T-helper 9 cell (primary cell): ENCODE data around the gene LRRFIP1.

Experiments used
- DNase-seq: peaks from one replicate; pipeline ENCODE4 v3.0.0-alpha.2; 2020

Gene LRRFIP1

DNA sequence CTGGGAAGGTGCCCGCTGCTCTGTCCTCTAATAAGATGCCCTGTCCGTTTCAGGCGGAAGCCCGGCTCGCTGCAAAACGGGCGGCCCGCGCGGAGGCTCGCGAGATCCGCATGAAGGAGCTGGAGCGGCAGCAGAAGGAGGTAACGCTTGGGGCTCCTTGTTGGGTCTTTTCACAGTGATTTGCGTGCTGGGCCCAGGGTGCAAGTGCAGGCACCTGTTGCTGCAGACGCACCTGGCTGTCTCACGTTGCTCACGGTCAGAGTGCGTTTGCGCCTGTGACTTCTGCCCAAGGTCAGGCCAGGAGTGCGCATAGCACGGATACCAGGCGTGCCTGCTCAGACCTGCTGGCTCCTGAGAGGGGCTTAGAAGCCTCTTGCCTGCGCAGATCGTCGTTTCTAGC lies 81.1 kb downstream of the LRRFIP1 start:
- no peak for DNase-seq

DNA sequence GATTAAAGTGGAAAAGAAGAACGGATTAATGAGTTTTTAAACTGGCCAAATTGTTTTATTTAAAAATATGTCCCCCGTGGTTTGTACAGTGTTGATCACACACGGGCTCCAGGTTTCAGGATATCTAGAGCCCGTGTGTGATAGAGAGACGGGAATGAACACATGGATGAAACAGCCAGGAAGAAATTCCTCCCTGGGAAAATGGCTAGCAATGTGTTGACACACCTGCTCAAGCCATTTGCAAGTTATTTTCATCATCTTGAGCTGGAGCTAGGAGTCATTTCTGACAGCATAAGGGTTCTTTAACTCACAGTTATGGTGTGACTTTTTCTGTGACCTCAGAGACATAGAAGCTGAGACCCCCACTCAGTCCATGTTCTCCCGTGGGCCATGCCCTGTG lies 81.6 kb downstream of the LRRFIP1 start:
- DNase-seq, result no peak

DNA sequence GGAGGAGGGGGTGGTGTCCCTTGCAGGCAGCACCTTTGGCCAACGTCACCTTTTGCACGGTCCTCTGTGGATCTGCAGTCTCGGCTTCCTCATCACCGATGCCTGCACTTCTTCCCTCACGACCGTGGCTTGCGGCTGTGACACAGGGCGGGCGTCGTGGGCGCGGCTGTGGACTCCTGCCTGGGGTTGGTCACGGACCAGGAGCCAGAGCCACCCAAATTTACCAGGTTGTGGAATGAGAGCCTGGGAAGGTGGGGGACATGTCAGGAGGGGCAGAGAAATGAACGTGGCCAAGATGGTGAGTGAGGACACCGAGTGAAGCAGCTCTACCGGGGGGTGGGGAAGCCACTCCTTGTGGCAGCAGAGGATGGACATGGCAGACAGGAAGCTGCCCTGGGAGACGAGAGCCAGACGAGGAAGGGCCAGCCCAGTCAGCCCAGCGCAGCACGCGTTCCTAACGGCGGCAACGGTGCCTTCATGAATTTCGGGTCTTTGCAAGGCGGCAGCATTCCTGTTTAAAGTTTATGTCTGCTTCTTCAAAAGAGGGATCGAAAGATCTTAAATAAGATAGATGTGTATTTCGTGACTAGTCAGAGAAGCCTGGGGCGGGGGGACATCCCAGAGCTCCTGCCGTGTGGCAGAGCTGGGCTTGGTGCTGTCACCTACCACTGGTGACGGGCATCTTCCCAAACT lies 84.2 kb downstream of the LRRFIP1 start:
- DNase-seq, result no peak

DNA sequence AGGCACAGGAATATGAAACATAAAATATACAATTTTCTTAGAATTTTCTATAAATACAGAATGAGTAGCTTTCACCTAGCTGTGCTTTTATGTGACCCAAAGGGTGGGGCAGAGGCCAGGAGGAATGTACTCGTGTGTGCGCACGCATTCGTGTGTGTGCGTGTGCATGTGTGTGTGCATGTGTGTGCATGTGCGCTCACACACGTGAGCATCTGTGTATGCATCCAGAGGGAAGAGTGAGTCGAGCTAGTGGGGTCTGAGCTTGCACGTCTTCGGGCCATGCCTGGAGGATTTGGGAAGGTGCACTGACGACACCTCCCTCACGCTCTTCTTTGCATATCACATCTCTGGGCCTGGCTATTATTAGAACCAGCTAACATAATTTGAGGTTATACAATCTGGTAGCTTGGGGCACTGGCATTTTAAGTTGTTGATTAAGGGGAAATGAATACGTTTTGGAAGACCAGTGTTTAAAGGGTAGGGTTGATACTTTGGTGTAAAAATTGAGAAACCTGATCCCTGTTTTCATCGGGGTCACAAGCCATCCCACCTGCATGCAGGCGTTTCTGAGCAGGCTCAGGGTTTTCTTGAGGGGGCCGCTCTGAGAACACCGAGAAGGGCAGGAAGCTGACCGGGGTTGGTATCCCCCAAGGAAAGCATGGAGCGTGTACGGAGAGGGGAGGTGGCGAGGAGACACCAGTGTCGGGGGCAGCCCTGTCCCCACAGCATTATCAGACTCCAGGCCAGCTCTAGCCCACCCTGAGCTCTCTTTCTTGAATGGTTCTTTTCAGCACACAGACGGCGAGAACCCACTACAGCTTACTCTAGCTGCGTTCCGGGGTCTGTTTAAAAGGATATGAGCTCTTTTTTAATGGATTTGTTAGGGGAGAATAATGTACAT lies 85.3 kb downstream of the LRRFIP1 start:
- no peak for DNase-seq

DNA sequence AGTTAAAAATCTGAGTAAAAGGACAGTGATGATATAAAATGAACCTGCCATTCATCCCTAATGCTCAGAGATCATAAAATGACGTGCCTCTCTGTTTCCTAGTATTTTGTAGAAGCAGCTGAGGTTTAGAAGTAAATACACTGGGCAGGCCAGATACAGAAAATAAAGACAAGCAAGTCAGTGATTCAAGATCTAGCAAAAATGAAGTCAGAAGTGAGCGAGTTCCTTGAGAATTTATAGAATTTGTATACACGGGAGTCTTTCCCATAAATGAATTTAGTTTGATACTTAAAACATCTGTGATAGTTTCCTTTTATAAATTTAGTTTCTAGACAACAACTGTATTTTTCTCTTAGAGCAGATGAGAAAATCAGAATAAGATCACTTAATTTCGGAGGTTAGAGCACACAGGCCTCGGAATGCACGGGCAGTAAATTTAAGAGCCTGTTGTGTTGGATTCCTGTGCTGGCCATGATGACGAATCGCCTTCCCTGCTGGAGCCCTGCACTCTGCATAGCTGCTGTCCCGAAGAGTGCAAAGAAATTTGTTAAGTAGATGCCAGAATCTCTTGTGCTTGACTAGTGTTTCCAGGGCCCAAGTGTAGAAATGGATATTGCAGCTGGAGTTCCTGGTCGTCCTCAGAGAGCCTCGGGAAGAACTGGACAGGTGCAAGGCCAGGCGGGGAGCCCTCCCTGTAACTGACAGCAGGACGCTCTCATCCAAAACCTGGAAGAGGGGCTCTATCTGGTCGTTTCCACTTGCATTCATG lies 87.5 kb downstream of the LRRFIP1 start:
- DNase-seq, result no peak

DNA sequence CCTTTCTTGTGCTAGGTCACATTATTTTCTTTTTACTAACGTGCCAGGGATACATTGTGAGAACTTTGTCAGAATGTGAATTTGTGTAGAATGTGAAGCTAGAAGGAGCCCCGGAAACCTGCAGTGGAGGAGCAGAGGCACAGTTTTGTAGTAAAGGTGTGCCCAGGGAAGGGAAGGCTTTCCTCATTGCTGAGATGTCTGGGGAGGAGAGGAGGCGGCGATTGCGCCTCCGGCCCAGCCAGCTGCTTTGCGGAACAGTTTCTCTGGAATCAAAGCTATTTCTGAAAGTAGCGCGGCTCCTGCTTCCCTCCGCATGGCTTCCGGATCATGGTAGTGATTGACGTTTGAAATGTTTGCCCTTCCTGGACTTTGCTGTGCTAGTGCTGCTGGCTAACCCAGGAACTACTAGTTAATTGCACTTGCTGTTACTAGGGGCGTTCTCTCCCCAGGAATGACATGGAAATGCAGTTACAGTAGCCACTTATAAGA lies 88.1 kb downstream of the LRRFIP1 start:
- DNase-seq, result no peak

DNA sequence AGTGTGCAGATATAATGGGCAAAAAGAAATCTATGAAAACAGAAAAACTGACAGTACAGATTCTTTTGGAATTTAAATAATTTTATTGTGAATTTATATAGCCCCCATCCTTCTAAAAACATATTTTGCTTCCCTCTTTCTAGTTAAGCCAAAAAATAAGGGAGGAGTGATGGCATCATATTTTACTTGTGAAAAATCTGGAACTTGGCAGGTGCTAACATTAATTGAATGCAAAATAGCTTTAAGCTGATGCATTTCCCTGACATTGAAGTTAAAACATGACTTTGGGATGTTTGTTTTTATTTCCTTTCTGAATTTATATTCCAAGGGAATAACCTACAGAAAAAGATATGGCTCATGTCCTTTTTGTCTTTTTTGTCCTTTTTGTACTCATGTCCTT lies 88.6 kb downstream of the LRRFIP1 start:
- DNase-seq, result no peak

DNA sequence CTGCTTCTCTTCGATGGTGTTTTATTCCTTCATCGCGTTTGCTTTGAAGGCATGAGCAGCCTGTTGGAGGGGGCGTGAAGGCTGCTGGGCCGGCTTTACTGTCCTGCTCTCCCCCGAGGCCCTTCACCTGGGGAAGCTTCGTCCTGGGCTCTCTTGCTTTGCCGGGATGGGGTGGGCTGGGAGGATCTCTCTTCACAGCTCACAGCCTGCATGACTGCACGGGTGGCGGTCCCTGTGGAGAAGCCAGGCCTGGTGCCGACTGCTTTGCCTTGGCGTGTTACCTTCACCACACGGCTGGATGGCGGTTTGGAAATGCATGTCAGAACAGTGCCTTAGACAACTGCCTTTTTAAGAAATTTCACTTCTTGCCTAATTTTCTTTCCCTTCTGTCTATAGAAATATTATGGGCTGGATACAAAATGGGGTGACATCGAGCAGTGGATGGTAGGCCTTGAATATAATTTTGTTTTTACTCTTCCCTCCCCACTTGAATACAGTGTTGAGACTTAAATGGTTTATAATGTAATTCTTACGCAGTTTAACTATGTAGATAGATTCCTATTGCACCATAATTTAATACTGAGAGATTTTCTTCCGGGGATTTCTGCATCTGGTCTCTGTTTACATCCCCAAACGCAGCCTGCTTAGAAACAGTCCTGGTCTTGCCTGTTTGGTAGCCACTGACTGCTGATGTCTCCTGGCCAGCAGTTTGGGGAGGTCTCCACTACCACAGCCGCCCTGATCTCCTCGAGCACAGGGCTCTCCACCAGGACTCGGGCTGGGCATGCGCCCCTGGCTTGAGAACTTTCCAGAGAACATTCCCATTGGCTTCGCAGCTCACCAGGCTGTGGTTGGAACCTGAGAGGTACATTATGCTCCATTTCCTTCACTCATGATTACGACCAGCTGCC lies 90.2 kb downstream of the LRRFIP1 start:
- DNase-seq, result no peak

DNA sequence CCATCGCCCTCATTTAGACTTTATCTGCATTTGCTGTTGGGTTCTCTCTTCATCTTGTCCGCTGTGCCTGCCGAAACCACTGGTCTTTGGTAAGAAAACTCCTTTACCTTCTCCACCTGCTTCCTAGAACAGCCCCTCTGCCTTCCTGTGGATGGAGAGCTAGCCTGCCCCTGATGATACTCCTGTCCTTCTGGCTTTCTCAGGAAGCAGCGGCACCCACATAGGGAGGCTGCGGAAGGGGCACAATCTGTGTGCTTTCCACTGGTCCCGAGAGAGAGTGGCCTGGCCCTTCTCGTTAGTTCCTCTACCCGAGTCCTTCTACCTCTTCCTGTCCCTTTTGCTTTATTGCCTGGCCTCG lies 90.9 kb downstream of the LRRFIP1 start:
- DNase-seq, result no peak

DNA sequence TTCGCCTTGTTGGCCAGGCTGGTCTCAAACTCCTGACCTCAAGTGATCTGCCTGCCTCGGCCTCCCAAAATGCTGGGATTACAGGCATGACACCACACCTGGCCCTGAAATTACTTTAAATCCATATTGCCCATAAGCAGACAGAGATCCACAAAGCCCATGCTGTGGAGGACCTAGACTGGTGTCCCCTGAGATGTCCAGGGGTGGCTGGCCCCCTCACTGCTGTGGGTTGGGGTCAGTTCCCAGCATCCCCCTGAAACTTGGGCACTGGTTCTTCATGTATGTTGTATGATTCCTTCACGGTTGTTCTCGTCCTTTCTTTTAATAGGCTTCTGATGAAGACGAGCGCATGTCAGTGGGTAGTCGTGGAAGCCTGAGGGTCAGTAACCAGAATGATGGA lies 93.1 kb downstream of the LRRFIP1 start:
- DNase-seq, result no peak

DNA sequence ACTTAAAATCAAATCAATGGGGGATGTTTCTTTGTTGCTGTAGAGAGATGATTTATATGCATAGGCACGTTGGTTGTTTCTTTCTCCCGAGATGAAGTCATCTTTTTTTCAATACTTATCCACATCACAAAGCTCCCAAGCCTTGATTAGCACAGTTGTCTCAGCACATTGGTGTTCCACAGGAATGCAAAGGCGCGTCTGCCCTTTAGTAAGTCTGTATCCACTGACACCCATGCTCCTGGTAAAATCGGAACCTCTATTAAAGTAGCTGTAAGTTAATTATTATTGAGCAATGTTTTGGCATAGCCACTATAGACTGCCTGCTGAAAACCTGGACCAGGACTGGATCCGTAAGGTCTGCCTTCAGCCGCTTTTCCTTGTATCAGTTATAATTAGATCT lies 93.6 kb downstream of the LRRFIP1 start:
- DNase-seq, result no peak

DNA sequence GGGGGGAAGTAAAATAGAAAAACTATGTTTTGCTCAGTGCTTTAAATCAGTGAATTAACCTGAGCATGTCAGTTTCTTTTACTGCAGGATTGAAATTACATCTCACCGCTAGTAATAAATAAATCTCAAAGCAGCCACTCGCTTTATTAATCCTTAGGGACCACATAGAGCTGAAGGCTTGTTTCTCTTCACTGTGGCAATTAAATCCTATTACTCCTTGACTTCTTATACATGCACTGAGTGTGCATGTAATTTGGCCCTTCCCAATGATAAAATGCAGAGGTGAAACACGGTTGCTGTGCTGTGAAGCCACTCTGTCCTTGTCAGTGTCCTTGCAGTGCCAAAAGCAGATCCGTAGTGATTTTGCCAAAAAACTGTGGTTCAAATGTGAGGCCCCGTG lies 94.1 kb downstream of the LRRFIP1 start:
- no peak for DNase-seq

DNA sequence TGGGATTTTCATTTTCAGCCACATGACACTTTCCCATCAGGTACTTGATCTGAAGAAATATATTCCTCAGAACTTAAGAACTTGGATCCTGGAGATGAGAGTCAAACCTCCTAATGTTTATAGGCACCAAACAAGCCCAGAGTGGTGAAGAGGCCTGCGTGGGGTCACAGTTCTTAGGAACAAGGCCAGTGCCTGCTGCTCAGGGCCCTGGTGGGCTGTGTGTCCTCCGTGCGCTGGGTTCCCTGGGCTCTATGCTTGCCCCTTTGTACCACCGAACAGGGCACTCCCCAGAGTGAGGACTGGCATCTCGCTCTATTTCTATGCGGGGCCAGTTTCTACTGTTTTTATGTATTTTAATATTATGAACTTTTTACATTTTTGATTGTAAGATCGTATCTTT lies 95.2 kb downstream of the LRRFIP1 start:
- DNase-seq, result no peak

DNA sequence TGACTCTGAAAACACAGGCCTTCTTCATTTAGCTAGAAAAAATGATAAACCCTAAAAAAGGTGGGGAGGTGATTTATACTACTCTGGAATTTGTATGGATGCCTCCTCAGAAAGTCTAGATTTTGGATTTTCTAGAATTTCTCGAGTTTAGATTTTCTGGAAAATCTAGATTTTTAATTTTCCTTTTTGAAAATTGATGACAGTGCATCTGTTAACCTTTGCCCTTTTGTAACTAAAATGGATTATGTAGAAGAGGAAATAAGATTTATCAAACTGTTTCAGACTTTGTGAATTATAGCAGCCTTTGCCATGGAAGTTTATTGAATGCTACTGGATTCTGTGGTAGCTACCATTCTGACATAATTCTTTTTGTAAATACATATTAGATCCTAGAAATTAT lies 95.6 kb downstream of the LRRFIP1 start:
- no peak for DNase-seq

DNA sequence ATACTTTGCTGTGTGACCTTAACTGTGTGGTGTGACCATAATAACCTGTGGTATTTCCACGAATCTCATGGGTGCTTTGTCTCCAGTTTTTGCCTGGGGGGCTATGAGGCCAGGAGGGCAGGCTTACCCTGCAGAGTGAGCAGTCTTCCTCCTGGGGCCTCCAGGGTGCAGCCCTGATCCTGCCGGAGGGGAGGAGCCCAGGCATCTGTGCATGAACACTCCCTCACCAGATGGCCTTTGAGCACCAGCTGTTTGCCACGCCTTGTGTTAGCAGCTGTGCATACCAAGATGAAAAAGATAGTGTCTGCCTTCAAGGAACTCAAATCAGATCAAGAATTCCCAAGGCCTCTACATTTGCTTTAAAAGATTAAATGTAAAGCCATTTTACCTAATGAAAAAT lies 96.2 kb downstream of the LRRFIP1 start:
- DNase-seq, result no peak

DNA sequence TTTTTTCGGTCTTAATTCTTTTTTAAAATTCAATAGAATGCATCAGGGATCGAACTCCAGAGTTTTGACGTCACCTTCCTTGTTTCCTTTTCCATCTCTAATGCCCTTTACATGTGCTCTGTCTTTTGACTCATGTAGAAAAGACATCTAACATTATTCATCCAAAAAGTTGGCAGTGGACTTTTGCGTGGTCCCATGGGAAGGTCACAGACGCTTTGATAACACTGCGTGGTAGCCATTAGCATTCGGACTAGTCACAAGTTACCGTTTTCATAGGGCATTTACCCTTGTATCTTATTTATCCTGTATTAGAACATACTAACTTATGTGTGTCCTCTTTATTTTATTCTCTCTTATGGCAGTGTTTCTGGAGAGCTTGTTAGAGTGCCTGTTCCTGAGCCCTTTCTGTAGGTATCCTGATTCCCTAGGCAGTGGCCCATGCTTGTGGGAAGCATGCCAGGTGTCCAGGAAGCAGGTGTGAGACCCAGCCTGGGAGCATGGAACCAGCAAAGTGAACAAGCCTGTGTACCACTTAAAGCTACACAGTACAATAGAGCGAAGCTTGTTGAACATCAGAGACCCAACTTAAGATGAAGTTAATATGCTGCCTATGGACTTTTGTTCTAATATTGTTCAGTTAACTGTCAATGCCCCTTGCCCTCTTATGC lies 97.6 kb downstream of the LRRFIP1 start:
- DNase-seq, result no peak

DNA sequence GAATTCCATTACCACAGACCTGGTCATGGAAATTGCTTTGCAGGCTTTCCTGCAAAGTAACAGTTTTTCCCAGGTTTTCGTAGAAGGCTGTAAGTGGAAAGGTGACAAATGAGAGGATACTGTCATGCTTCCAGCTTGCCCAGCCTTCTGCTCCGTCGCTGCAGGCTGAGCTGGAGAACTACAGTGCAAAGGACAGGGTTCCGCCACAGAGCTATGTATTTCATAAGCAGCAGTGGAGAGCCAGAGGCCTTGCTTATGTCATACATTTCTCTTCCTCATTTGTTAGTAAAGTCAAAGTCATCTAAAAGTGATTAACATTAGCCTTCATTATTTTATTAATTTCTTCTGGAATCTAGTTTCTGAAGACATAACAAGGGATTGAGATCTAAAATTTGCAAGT lies 98.3 kb downstream of the LRRFIP1 start:
- no peak for DNase-seq

DNA sequence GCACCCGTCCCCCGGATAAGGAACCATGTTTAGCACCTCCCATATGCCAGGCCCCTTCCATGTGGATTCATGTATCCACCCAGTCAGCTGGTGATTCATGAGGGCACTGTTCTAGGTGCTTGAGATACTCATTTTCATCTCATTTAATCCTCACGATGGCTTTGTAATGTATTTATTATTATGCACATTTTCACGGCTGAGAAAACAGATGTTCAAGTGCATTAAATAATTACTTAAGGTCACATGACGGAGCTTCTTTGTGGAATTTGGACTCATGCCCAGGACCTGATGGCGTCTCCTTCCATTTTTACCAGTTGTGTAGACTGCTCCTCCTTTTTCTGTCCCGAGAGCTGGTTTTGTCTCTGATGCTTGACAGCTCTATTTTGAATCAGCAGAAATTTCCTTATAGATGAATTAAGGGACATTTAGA lies 99.0 kb downstream of the LRRFIP1 start:
- DNase-seq, result no peak

DNA sequence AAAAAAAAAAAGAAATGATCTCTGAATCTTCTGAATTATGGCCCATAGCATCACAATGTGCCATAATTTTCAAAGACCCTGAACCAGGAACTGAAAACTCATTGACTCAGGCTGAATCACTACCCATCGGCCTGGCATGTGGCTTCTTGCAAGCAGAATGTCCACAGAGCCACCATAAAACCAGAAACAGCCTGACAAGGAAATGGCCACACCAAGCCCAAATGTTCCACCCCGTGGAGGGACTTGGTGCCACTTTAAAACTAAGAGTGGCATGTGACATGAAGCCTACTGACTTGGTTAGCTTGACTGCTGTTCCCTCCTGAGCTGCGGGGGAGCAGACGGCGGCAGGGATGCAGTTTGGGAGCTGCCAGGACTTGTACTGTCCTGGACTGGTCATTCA lies 100.0 kb downstream of the LRRFIP1 start:
- no peak for DNase-seq

DNA sequence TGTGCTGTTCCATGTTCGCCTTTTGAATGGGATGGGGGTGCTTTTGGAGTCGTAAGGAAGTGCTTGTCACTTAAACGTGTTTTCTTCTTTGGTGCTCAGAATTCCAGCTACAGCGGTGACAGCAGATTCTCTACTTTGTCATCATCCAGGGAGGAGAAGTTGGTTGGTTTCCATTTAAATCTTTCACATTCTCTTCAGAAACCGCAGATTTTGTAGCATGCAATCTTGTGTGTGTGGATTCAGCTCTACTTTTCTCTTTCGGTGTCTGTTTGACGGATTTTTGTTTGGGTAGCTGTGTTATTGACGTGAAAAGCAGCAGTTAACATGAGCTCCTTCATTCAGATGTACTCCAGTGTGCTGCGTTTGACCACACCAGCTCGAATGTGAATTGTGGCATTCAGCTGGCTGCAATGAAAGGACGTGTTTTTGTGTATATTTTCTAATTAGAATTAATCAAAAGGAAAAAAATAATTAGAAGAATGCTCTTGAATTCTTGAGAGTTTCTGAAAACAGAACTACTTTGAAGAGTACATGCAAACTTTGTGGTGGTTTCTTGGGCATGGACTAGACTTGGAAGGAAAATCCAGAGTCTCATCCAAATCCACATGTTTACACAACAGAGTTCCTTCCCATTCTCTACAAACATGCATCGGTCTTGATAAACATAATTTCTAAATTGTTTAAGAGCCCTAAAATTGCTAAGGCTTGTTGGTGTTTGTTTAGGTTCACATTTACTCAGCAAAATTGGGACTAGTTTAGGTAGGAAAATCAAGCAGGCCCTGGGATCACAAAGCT lies 102.5 kb downstream of the LRRFIP1 start:
- DNase-seq, result no peak

DNA sequence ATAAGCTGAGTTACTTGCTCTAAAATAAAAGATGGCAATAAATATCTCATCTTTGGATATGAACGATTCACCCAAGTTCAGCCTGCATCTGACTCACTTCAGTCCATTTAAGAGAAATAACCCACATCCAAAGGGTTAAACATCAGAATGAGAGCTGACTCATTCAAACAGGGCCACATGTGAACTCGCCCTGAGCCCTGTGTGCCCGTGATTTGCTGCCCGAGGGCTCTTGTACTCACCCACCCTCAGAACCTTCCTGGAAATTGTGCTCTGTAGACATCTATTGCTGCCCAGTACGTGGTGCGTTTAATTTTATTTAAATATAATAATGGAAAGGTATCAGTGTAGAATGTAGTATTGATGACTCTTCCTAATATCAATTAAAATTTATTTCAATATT lies 104.3 kb downstream of the LRRFIP1 start:
- DNase-seq, result no peak
